SK-N-SH treated with all-trans-retinoic acid at 6 μM for 48 hours (cell line): ENCODE results near the gene PCDH9.

Source experiments
- ATAC-seq: fragments of 200-7000 bp; cut with Tn5 transposase; 3 replicates; pipeline ENCODE4 v1.9.1; 2020; ENCODE audit warnings: mild to moderate bottlenecking, moderate library complexity
- ARNTL ChIP-seq: fragments of 450-650 bp; formaldehyde crosslinking; IDR thresholded peaks from 2 replicates; pipeline ENCODE4 v1.5.0; 2020; ENCODE audit warnings: low read depth, mild to moderate bottlenecking, moderate library complexity, borderline replicate concordance
- BACH2 ChIP-seq: fragments of 250-450 bp; sonication (Bioruptor Pico); IDR thresholded peaks from 2 replicates; pipeline ENCODE4 v1.9.0; 2021; ENCODE audit warnings: mild to moderate bottlenecking, borderline replicate concordance
- CREB5 ChIP-seq: fragments of 250-450 bp; sonication (Bioruptor Pico); IDR thresholded peaks from 2 replicates; pipeline ENCODE4 v1.5.1; 2020; ENCODE audit warnings: low read depth, mild to moderate bottlenecking, moderate library complexity
- CSDC2 ChIP-seq: fragments of 250-450 bp; sonication (Bioruptor Pico); IDR thresholded peaks from 2 replicates; pipeline ENCODE4 v1.5.0; 2020; ENCODE audit warnings: mild to moderate bottlenecking, moderate library complexity
- CSRNP3 ChIP-seq: fragments of 250-450 bp; sonication (Bioruptor Pico); IDR thresholded peaks from 2 replicates; pipeline ENCODE4 v1.5.1; 2021; ENCODE audit warnings: mild to moderate bottlenecking, moderate library complexity
- ESRRG ChIP-seq: fragments of 250-450 bp; sonication (Bioruptor Pico); IDR thresholded peaks from 2 replicates; pipeline ENCODE4 v1.6.1; 2021; ENCODE audit warnings: mild to moderate bottlenecking
- GLIS3 ChIP-seq: fragments of 250-450 bp; sonication (Bioruptor Pico); IDR thresholded peaks from 2 replicates; pipeline ENCODE4 v1.5.0; 2020; ENCODE audit warnings: mild to moderate bottlenecking, moderate library complexity
- ISL1 ChIP-seq: fragments of 250-450 bp; sonication (Bioruptor Pico); IDR thresholded peaks from 2 replicates; pipeline ENCODE4 v2.1.2; 2022; ENCODE audit warnings: mild to moderate bottlenecking, moderate library complexity
- OSR1 ChIP-seq: fragments of 250-450 bp; sonication (Bioruptor Pico); IDR thresholded peaks from 2 replicates; pipeline ENCODE4 v1.8.0; 2022; ENCODE audit warnings: moderate library complexity, mild to moderate bottlenecking, inconsistent platforms
- PATZ1 ChIP-seq: fragments of 250-450 bp; sonication (Bioruptor Pico); IDR thresholded peaks from 2 replicates; pipeline ENCODE4 v1.8.0; 2020; ENCODE audit warnings: mild to moderate bottlenecking, moderate library complexity, borderline replicate concordance
- POU6F1 ChIP-seq: fragments of 250-450 bp; sonication (Bioruptor Pico); IDR thresholded peaks from 2 replicates; pipeline ENCODE4 v1.8.0; 2021; ENCODE audit warnings: low read depth, mild to moderate bottlenecking, moderate library complexity, borderline replicate concordance
- PPARA ChIP-seq: fragments of 250-450 bp; sonication (Bioruptor Pico); IDR thresholded peaks from 2 replicates; pipeline ENCODE4 v1.5.0; 2020; ENCODE audit warnings: mild to moderate bottlenecking, borderline replicate concordance
- RARB ChIP-seq: fragments of 250-450 bp; sonication (Bioruptor Pico); IDR thresholded peaks from 2 replicates; pipeline ENCODE4 v1.8.0; 2021; ENCODE audit warnings: mild to moderate bottlenecking, moderate library complexity
- SNAI2 ChIP-seq: fragments of 250-450 bp; sonication (Bioruptor Pico); IDR thresholded peaks from 2 replicates; pipeline ENCODE4 v1.5.0; 2020; ENCODE audit warnings: mild to moderate bottlenecking, moderate library complexity
- TCF4 ChIP-seq: fragments of 250-450 bp; sonication (Bioruptor Pico); IDR thresholded peaks from 2 replicates; pipeline ENCODE4 v1.8.0; 2021; ENCODE audit warnings: mild to moderate bottlenecking, moderate library complexity, borderline replicate concordance
- ZC3H10 ChIP-seq: fragments of 250-450 bp; sonication (Bioruptor Pico); IDR thresholded peaks from 2 replicates; pipeline ENCODE4 v1.5.1; 2021; ENCODE audit warnings: mild to moderate bottlenecking, moderate library complexity
- ZFP30 ChIP-seq: fragments of 450-650 bp; formaldehyde crosslinking; IDR thresholded peaks from 2 replicates; pipeline ENCODE4 v1.5.0; 2022; ENCODE audit warnings: mild to moderate bottlenecking, moderate library complexity
- ZNF565 ChIP-seq: fragments of 450-650 bp; formaldehyde crosslinking; conservative IDR thresholded peaks from 2 replicates; pipeline ENCODE4 v1.5.0; 2020; ENCODE audit warnings: low read depth, mild to moderate bottlenecking, moderate library complexity
- ZNF70 ChIP-seq: fragments of 450-650 bp; formaldehyde crosslinking; IDR thresholded peaks from 2 replicates; pipeline ENCODE4 v1.5.0; 2020; ENCODE audit warnings: mild to moderate bottlenecking, moderate library complexity
- ZNF8 ChIP-seq: fragments of 450-650 bp; formaldehyde crosslinking; IDR thresholded peaks from 2 replicates; pipeline ENCODE4 v1.5.0; 2020; ENCODE audit warnings: mild to moderate bottlenecking, moderate library complexity

PCDH9 gene

GRCh38 chr13:66875264-66875663 lies 354.9 kb downstream of the PCDH9 start:
- no peak for ATAC-seq
- TF ChIP-seq ESRRG (CRISPR knock-in tag) (no peak), ISL1 (CRISPR knock-in tag) (no peak), ZFP30 (CRISPR knock-in tag) (no peak), OSR1 (no peak), CSRNP3 (CRISPR knock-in tag) (no peak), ZNF8 (CRISPR knock-in tag) (no peak), ZC3H10 (CRISPR knock-in tag) (no peak), POU6F1 (CRISPR knock-in tag) (no peak), TCF4 (CRISPR knock-in tag) (no peak), SNAI2 (CRISPR knock-in tag) (no peak), PPARA (no peak), ARNTL (CRISPR knock-in tag) (no peak)

- no peak for ATAC-seq
- TF ChIP-seq CSDC2 (CRISPR knock-in tag) (no peak), CREB5 (no peak), PATZ1 (CRISPR knock-in tag) (no peak)
These were observed 365.5 kb downstream of the PCDH9 start for GRCh38 chr13:66864627-66865026.

GRCh38 chr13:66860878-66861417 lies 369.2 kb downstream of the PCDH9 start:
- ATAC-seq: no peak
- no peak for TF ChIP-seq ZFP30 (CRISPR knock-in tag)
- no peak for TF ChIP-seq CSDC2 (CRISPR knock-in tag)
- TF ChIP-seq ISL1 (CRISPR knock-in tag): no peak
- TF ChIP-seq ARNTL (CRISPR knock-in tag): no peak
- TF ChIP-seq ZNF565 (CRISPR knock-in tag): no peak
- TF ChIP-seq BACH2: no peak
- no peak for TF ChIP-seq TCF4 (CRISPR knock-in tag)
- TF ChIP-seq CSRNP3 (CRISPR knock-in tag): no peak
- TF ChIP-seq PATZ1 (CRISPR knock-in tag): no peak
- TF ChIP-seq ZNF8 (CRISPR knock-in tag): no peak
- TF ChIP-seq SNAI2 (CRISPR knock-in tag): no peak
- no peak for TF ChIP-seq PPARA
- no peak for TF ChIP-seq GLIS3
- no peak for TF ChIP-seq RARB (CRISPR knock-in tag)
- no peak for TF ChIP-seq ZNF70 (CRISPR knock-in tag)
